ENCODE measurements around the gene EVA1C.
"Not testable (repeated sequence)": the region's sequence is repeated elsewhere in the genome, so short reads cannot be mapped to it uniquely, and the experiment has no call there.

The EVA1C gene

GRCh38 chr21:32457360-32457840 is 44.9 kb downstream of the EVA1C start:
- FAIRE-seq (no peak), DNase-seq (ENCODE audit: insufficient read length, low spot score) (no peak)

GRCh38 chr21:32457962-32458361 is 45.5 kb downstream of the EVA1C start:
- FAIRE-seq: no peak
- DNase-seq (ENCODE audit: insufficient read length, low spot score): no peak

- DNase-seq (ENCODE audit: insufficient read length, low spot score): no peak
- no peak for FAIRE-seq
Observed at GRCh38 chr21:32459972-32460371, 47.5 kb downstream of the EVA1C start.

- no peak for FAIRE-seq
- no peak for DNase-seq (ENCODE audit: insufficient read length, low spot score)
Observed at GRCh38 chr21:32461503-32461902, 49.0 kb downstream of the EVA1C start.

- not testable (repeated sequence) for DNase-seq (ENCODE audit: insufficient read length, low spot score); FAIRE-seq
Observed at GRCh38 chr21:32462564-32462963, 50.1 kb downstream of the EVA1C start.

- DNase-seq (ENCODE audit: insufficient read length, low spot score): no peak
- FAIRE-seq: no peak
Observed at GRCh38 chr21:32463367-32463766, 50.9 kb downstream of the EVA1C start.

GRCh38 chr21:32463889-32464300 is 51.4 kb downstream of the EVA1C start:
- DNase-seq (ENCODE audit: insufficient read length, low spot score) (no peak), FAIRE-seq (no peak)

GRCh38 chr21:32467291-32467690 is 54.8 kb downstream of the EVA1C start:
- FAIRE-seq: no peak

GRCh38 chr21:32468681-32469111 is 56.2 kb downstream of the EVA1C start:
- DNase-seq (ENCODE audit: insufficient read length, low spot score) (no peak), FAIRE-seq (no peak)

More at GRCh38 chr21:32467291-32467690, 54.8 kb downstream of the EVA1C start:
- no peak for DNase-seq (ENCODE audit: insufficient read length, low spot score)

- DNase-seq (ENCODE audit: insufficient read length, low spot score) (no peak), FAIRE-seq (no peak)
Observed at GRCh38 chr21:32469628-32470027, 57.1 kb downstream of the EVA1C start.

- DNase-seq (ENCODE audit: insufficient read length, low spot score) (no peak), FAIRE-seq (no peak)
Observed at GRCh38 chr21:32470206-32470605, 57.7 kb downstream of the EVA1C start.

- FAIRE-seq (no peak), DNase-seq (ENCODE audit: insufficient read length, low spot score) (no peak)
Observed at GRCh38 chr21:32472890-32473765, 60.6 kb downstream of the EVA1C start.

GRCh38 chr21:32474179-32475059 is 61.9 kb downstream of the EVA1C start:
- DNase-seq (ENCODE audit: insufficient read length, low spot score): no peak
- FAIRE-seq: no peak

GRCh38 chr21:32475162-32475812 is 62.8 kb downstream of the EVA1C start:
- no peak for FAIRE-seq
- no peak for DNase-seq (ENCODE audit: insufficient read length, low spot score)

GRCh38 chr21:32476661-32477423 is 64.3 kb downstream of the EVA1C start:
- DNase-seq (ENCODE audit: insufficient read length, low spot score) (no peak), FAIRE-seq (no peak)

- DNase-seq (ENCODE audit: insufficient read length, low spot score): no peak
- FAIRE-seq: no peak
Observed at GRCh38 chr21:32477424-32477745, 64.9 kb downstream of the EVA1C start.

- no peak for FAIRE-seq
- DNase-seq (ENCODE audit: insufficient read length, low spot score): no peak
Observed at GRCh38 chr21:32481875-32482408, 69.4 kb downstream of the EVA1C start.

- FAIRE-seq (no peak), DNase-seq (ENCODE audit: insufficient read length, low spot score) (no peak)
Observed at GRCh38 chr21:32482565-32483292, 70.2 kb downstream of the EVA1C start.

- FAIRE-seq: no peak
Observed at GRCh38 chr21:32483293-32483595, 70.7 kb downstream of the EVA1C start.

More at GRCh38 chr21:32483293-32483595, 70.7 kb downstream of the EVA1C start:
- DNase-seq (ENCODE audit: insufficient read length, low spot score): no peak

Data from GM19239 (cell line).